ENCODE results near the gene PTPRN2.

GRCh38 chr7:158517072-158517471 is 70.6 kb downstream of the PTPRN2 start:
- TF ChIP-seq EZH2 (IDR thresholded peaks at IDR 0.05) (no peak), MAX (IDR thresholded peaks at IDR 0.05) (no peak), TCF7L2 (IDR thresholded peaks at IDR 0.05; ENCODE audit: borderline replicate concordance, extremely low read depth, insufficient read depth, insufficient read length) (no peak), CTCF (IDR thresholded peaks at IDR 0.05 in 2 of 3, conservative IDR thresholded peaks at IDR 0.05 in 1 of 3; ENCODE audit: borderline replicate concordance in 1 of 3, insufficient read depth in 1 of 3, low read depth in 2 of 3, low read length in 2 of 3) (no peak), CEBPB (IDR thresholded peaks at IDR 0.05; ENCODE audit: low read depth) (no peak), REST (IDR thresholded peaks at IDR 0.05; ENCODE audit: low read depth) (no peak), POLR2A (IDR thresholded peaks at IDR 0.05; ENCODE audit: borderline replicate concordance, extremely low read depth, insufficient read depth, insufficient read length) (no peak), EGR1 (IDR thresholded peaks at IDR 0.05; ENCODE audit: low read depth) (no peak), CBX3 (IDR thresholded peaks at IDR 0.05; ENCODE audit: low read depth) (no peak)
